NCI-H187 (cell line): Measurements from ENCODE around the gene CD164L2.
A peak's percentile ranks its signal among the peaks of the same experiment; 100 is the strongest.
"Not testable (repeated sequence)": the region's sequence is repeated elsewhere in the genome, so short reads cannot be mapped to it uniquely, and the experiment has no call there.

Experiments used
- DNase-seq, 2 experiments: peaks; one replicate each; lab custom pipeline; 2025; lab: John Stamatoyannopoulos, UW

Gene CD164L2

GRCh38 chr1:27383039-27383605 is at the start of gene CD164L2:
CD164L2 (minus strand) TSS chr1:27383333; CDS start chr1:27383239, 94 bp downstream.
- DNase-seq: peak; percentile 26 to 49

- DNase-seq: not testable (repeated sequence)
Measured at GRCh38 chr1:27432725-27433124, 49.6 kb upstream of the CD164L2 start.

- DNase-seq: no peak
Measured at GRCh38 chr1:27431601-27431940, 48.4 kb upstream of the CD164L2 start.

GRCh38 chr1:27430903-27431600 is 47.9 kb upstream of the CD164L2 start:
- DNase-seq: no peak

- no peak for DNase-seq
Measured at GRCh38 chr1:27429029-27429425, 45.9 kb upstream of the CD164L2 start.

- no peak for DNase-seq
Measured at GRCh38 chr1:27428316-27429028, 45.3 kb upstream of the CD164L2 start.

- no peak for DNase-seq
Measured at GRCh38 chr1:27427816-27428315, 44.7 kb upstream of the CD164L2 start.

GRCh38 chr1:27427329-27427728 is 44.2 kb upstream of the CD164L2 start:
- no peak for DNase-seq

GRCh38 chr1:27423709-27424108 is 40.6 kb upstream of the CD164L2 start:
- DNase-seq: no peak

GRCh38 chr1:27418326-27419185 is 35.4 kb upstream of the CD164L2 start:
- DNase-seq: no peak

- no peak for DNase-seq
Measured at GRCh38 chr1:27417713-27418112, 34.6 kb upstream of the CD164L2 start.

GRCh38 chr1:27416387-27417111 is 33.4 kb upstream of the CD164L2 start:
- DNase-seq: peak in 1 of 2 experiments; percentile 20

GRCh38 chr1:27414091-27414490 is 31.0 kb upstream of the CD164L2 start:
- DNase-seq: no peak

- DNase-seq: no peak
Measured at GRCh38 chr1:27413004-27413403, 29.9 kb upstream of the CD164L2 start.

GRCh38 chr1:27412502-27412901 is 29.4 kb upstream of the CD164L2 start:
- DNase-seq: no peak

- DNase-seq: no peak
Measured at GRCh38 chr1:27410709-27411108, 27.6 kb upstream of the CD164L2 start.

- DNase-seq: no peak
Measured at GRCh38 chr1:27409669-27410068, 26.5 kb upstream of the CD164L2 start.

- no peak for DNase-seq
Measured at GRCh38 chr1:27408151-27408550, 25.0 kb upstream of the CD164L2 start.

GRCh38 chr1:27406791-27407190 is 23.7 kb upstream of the CD164L2 start:
- not testable (repeated sequence) for DNase-seq

GRCh38 chr1:27406362-27406680 is 23.2 kb upstream of the CD164L2 start:
- DNase-seq: no peak

GRCh38 chr1:27405598-27406361 is 22.6 kb upstream of the CD164L2 start:
- not testable (repeated sequence) for DNase-seq
